Measurements from ENCODE around the gene RHAG.
"Not testable (repeated sequence)": the region's sequence is repeated elsewhere in the genome, so short reads cannot be mapped to it uniquely, and the experiment has no call there.

RHAG gene

GRCh38 chr6:49635978-49636712 lies 494 bp downstream of the RHAG start:
- no peak for DNase-seq (ENCODE audit: low spot score)

- DNase-seq (ENCODE audit: low spot score) = no peak
Observed at GRCh38 chr6:49635480-49635879, 1.2 kb downstream of the RHAG start.

GRCh38 chr6:49634836-49635218 lies 1.8 kb downstream of the RHAG start:
- DNase-seq (ENCODE audit: low spot score) = no peak

- DNase-seq (ENCODE audit: low spot score) = no peak
Observed at GRCh38 chr6:49634092-49634835, 2.4 kb downstream of the RHAG start.

GRCh38 chr6:49633541-49633940 lies 3.1 kb downstream of the RHAG start:
- no peak for DNase-seq (ENCODE audit: low spot score)

GRCh38 chr6:49632727-49633126 lies 3.9 kb downstream of the RHAG start:
- DNase-seq (ENCODE audit: low spot score) = no peak

- not testable (repeated sequence) for DNase-seq (ENCODE audit: low spot score)
Observed at GRCh38 chr6:49629485-49630088, 7.1 kb downstream of the RHAG start.

GRCh38 chr6:49626811-49627210 lies 9.8 kb downstream of the RHAG start:
- no peak for DNase-seq (ENCODE audit: low spot score)

GRCh38 chr6:49618257-49618656 lies 18.4 kb downstream of the RHAG start:
- no peak for DNase-seq (ENCODE audit: low spot score)

- DNase-seq (ENCODE audit: low spot score) = not testable (repeated sequence)
Observed at GRCh38 chr6:49614144-49614543, 22.5 kb downstream of the RHAG start.

- DNase-seq (ENCODE audit: low spot score) = no peak
Observed at GRCh38 chr6:49609285-49609684, 27.4 kb downstream of the RHAG start.

- not testable (repeated sequence) for DNase-seq (ENCODE audit: low spot score)
Observed at GRCh38 chr6:49608275-49608674, 28.4 kb downstream of the RHAG start.

GRCh38 chr6:49607391-49607982 lies 29.2 kb downstream of the RHAG start:
- DNase-seq (ENCODE audit: low spot score) = no peak

GRCh38 chr6:49606721-49607390 lies 29.8 kb downstream of the RHAG start:
- peak; percentile 97 for DNase-seq (ENCODE audit: low spot score)

GRCh38 chr6:49604080-49604479 lies 32.6 kb downstream of the RHAG start:
- not testable (repeated sequence) for DNase-seq (ENCODE audit: low spot score)

- not testable (repeated sequence) for DNase-seq (ENCODE audit: low spot score)
Observed at GRCh38 chr6:49587262-49587661, 49.4 kb downstream of the RHAG start.

- DNase-seq (ENCODE audit: low spot score) = no peak
Observed at GRCh38 chr6:49582529-49582928, 54.1 kb downstream of the RHAG start.

GRCh38 chr6:49579649-49580048 lies 57.0 kb downstream of the RHAG start:
- DNase-seq (ENCODE audit: low spot score) = no peak

GRCh38 chr6:49576618-49577017 lies 60.0 kb downstream of the RHAG start:
- DNase-seq (ENCODE audit: low spot score) = no peak

- DNase-seq (ENCODE audit: low spot score) = no peak
Observed at GRCh38 chr6:49570474-49571079, 66.1 kb downstream of the RHAG start.

- DNase-seq (ENCODE audit: low spot score) = no peak
Observed at GRCh38 chr6:49565855-49566254, 70.8 kb downstream of the RHAG start.

GRCh38 chr6:49565261-49565660 lies 71.4 kb downstream of the RHAG start:
- DNase-seq (ENCODE audit: low spot score) = no peak
